ENCODE data around the gene INSIG1. TPM values are rescaled to one million over a fixed set of nuclear protein-coding genes. Genes with fewer than 3 reads are reported as not detected.

INSIG1 gene
- total RNA-seq, 1 experiment from 2014 or later, result 54.7 TPM

- Histone ChIP-seq H3K27ac (ENCODE audit: low read depth, low read length) (no peak overlapping the region), H4K20me1 (ENCODE audit: insufficient read depth) (no peaks in the 10 kb centered on the region), H3K4me1 (ENCODE audit: control insufficient read depth in 1 of 2, insufficient read depth in 2 of 2, low read length in 2 of 2) (peaks cover 0 to 5% of the 10 kb centered on the region in 2 experiments; a peak in 1 of 4 replicates), H3K36me3 (ENCODE audit: control insufficient read depth in 1 of 2, insufficient read depth in 2 of 2, low read length in 2 of 2) (no peaks in the 10 kb centered on the region), H3K4me2 (ENCODE audit: low read length) (no peak overlapping the region), H3K9me3 (ENCODE audit: control insufficient read depth in 1 of 2, insufficient read depth in 1 of 2, low read depth in 1 of 2, low read length in 2 of 2) (no peaks in the 10 kb centered on the region), H3K79me2 (ENCODE audit: insufficient read depth, low read length) (no peaks in the 10 kb centered on the region), H3K27me3 (ENCODE audit: insufficient read depth, low read length) (peaks cover 2% of the 10 kb centered on the region; the same call in 1 of the 2 replicates), H3K4me3 (replicated peaks in 1 of 2; ENCODE audit: low read depth in 1 of 2, low read length in 2 of 2) (no peak overlapping the region), H2AFZ (ENCODE audit: low read depth, low read length, poor library complexity, severe bottlenecking) (no peak overlapping the region), H3K9ac (ENCODE audit: low read length) (no peak overlapping the region), H3K9me2 (ENCODE audit: insufficient read depth) (no peaks in the 10 kb centered on the region)
- ChIA-PET POLR2A (no interaction called here), CTCF (no interaction called here), RAD21 (ENCODE audit: low non-redundant PET in 1 of 2, low total read pairs in 2 of 2, uncharacterized antibody in 2 of 2, unreplicated experiment in 2 of 2) (no interaction called here)
- TF ChIP-seq, protein P1, sequence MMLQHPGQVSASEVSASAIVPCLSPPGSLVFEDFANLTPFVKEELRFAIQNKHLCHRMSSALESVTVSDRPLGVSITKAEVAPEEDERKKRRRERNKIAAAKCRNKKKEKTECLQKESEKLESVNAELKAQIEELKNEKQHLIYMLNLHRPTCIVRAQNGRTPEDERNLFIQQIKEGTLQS (IDR thresholded peaks at IDR 0.05), result no peak
- TF ChIP-seq SRF (IDR thresholded peaks at IDR 0.05; ENCODE audit: low read depth) (no peak), SP1 (IDR thresholded peaks at IDR 0.05; ENCODE audit: low read depth) (no peak), CTCF (IDR thresholded peaks at IDR 0.05 in 2 of 3, conservative IDR thresholded peaks at IDR 0.05 in 1 of 3; ENCODE audit: borderline replicate concordance in 1 of 3, insufficient read depth in 1 of 3, low read depth in 2 of 3, low read length in 2 of 3) (no peak), CEBPB (IDR thresholded peaks at IDR 0.05; ENCODE audit: low read depth) (no peak), RAD21 (IDR thresholded peaks at IDR 0.05; ENCODE audit: low read depth) (no peak), TCF7L2 (IDR thresholded peaks at IDR 0.05; ENCODE audit: borderline replicate concordance, extremely low read depth, insufficient read depth, insufficient read length) (no peak), CBX3 (IDR thresholded peaks at IDR 0.05; ENCODE audit: low read depth) (no peak), SIN3A (IDR thresholded peaks at IDR 0.05; ENCODE audit: low read depth) (no peak), EZH2 (IDR thresholded peaks at IDR 0.05) (no peak), JUND (IDR thresholded peaks at IDR 0.05) (no peak)
- intact Hi-C loops (cut with micrococcal nuclease), result no loop called here
- ATAC-seq (no peak), DNase-seq (ENCODE audit: low read depth, low spot score) (no peak)
- no TSS peak for BruUV-seq (replicated peaks)
These were observed 27.2 kb downstream of the INSIG1 start for GRCh38 chr7:155324918-155325235.

Measured in HCT116 (cell line).